T-helper 17 cell (primary cell): Measurements from ENCODE around the gene CBR1. TPM values are rescaled to one million over a fixed set of nuclear protein-coding genes. Genes with fewer than 3 reads are reported as not detected.

Experiments
- ATAC-seq: fragments of 150-1000 bp; cut with Tn5 transposase; 2 replicates; pipeline ENCODE4 v1.10.0; 2021; ENCODE audit warnings: mild to moderate bottlenecking, moderate library complexity
- DNase-seq, 3 donors: peaks; one replicate each; pipeline versions ENCODE4 v3.0.0 to v3.0.0-alpha.2; 2020 to 2021
- H3K9me3 ChIP-seq: one replicate; pipeline ENCODE4 v1.7.0; 2013; ENCODE audit warnings: low read length, mild to moderate bottlenecking; ENCODE audit not compliant: control insufficient read depth, poor library complexity, severe bottlenecking
- H3K27ac Mint-ChIP-seq: one replicate; pipeline ENCODE4 v1.8.0; 2022; ENCODE audit warnings: mild to moderate bottlenecking, moderate library complexity, mixed read lengths
- H3K27me3 Mint-ChIP-seq: one replicate; pipeline ENCODE4 v1.8.0; 2022; ENCODE audit warnings: mixed read lengths
- H3K36me3 Mint-ChIP-seq: one replicate; pipeline ENCODE4 v1.8.0; 2022; ENCODE audit warnings: low read depth, mixed read lengths
- H3K4me1 Mint-ChIP-seq: one replicate; pipeline ENCODE4 v1.8.0; 2022; ENCODE audit warnings: mild to moderate bottlenecking, mixed read lengths
- H3K4me3 Mint-ChIP-seq: one replicate; pipeline ENCODE4 v1.8.0; 2022; ENCODE audit warnings: mild to moderate bottlenecking, moderate library complexity, mixed read lengths
- total RNA-seq, 4 donors: library from RNA in 2 of 4; stranded (reverse) in 2 of 4; gene quantifications; one replicate each; pipeline ENCODE4 v1.2.3 and lab custom pipeline; 2022 to 2026

The CBR1 gene
- total RNA-seq, 2 donors from 2014 or later: 4.2 to 6.3 TPM

- Mint-ChIP-seq H3K36me3 (peaks cover 18% of the 10 kb centered on the region), H3K4me1 (peaks cover 2% of the 10 kb centered on the region), H3K27me3 (no peaks in the 10 kb centered on the region), H3K27ac (no peak overlapping the region), H3K4me3 (no peak overlapping the region)
- no peaks in the 10 kb centered on the region for H3K9me3 ChIP-seq
- DNase-seq (no peak), ATAC-seq (no peak)
These were observed 34.4 kb upstream of the CBR1 start for GRCh38 chr21:36035381-36035791.

DNA sequence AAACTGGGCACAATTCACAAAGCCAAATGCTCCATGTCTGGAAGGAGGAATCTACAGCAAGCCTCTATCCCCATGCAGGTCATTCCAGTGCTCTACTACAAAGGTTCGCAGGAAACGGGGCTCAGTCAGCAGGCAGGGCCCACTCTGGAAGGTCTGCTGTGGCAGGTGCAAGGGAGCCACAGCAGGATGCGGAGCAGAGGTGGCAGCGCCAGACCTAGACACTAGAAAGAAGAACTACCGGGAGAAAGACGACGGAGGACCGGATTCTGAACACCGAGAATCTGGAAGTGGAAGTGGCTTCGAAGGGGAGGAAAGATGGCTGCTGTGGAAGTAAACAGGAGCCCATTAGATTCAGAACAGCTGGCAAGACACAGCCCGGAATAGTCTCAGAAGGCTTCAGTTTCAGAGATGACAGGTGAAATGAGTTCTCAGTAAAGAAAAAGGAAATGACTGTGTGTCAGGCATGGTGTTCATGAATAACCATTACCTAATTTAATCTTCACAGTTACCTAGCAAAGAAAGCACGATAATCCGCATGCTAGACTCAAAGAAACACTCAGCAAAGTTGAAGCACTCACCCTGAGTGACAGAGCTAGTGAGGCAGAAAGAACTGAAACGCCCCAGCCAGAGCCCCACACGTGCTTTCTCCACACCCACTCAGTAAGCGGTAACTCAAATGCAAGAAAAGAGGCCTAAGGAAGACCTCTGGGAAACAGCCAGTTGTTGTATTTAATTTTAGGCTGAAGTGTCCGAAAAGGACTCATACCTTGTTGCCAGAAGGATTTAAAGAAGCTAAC, 30.9 kb upstream of the CBR1 start:
- Mint-ChIP-seq H3K36me3 (peaks cover 18% of the 10 kb centered on the region), H3K27ac (no peak overlapping the region)
- no peak for ATAC-seq

DNA sequence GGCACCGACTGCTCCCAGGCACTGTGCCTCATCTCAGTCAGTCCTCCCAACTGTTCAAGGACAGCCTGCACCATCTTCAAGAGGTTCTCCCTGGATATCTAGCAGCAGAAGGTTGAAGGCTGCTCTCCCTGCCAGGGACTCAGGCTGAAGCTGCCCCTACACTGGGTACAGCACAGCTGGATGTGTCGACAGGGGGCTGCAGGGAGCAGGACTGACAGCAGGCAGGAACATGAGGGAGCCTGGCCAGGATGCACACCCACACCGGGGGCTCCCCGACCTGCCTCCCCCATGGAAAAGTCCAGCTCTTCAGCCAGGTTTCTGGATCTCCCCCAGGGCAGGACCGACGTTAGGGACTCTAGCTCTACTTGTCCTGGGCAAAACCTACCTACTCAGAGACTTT, 30.0 kb upstream of the CBR1 start:
- Mint-ChIP-seq H3K36me3 (peaks cover 20% of the 10 kb centered on the region), H3K4me1 (peaks cover 2% of the 10 kb centered on the region), H3K27me3 (no peaks in the 10 kb centered on the region), H3K27ac (no peak overlapping the region), H3K4me3 (no peak overlapping the region)
- H3K9me3 ChIP-seq: no peaks in the 10 kb centered on the region
- DNase-seq (no peak), ATAC-seq (no peak)

More for the DNA sequence above, 30.9 kb upstream of the CBR1 start:
- no peaks in the 10 kb centered on the region for H3K9me3 ChIP-seq
- Mint-ChIP-seq H3K4me1 (peaks cover 2% of the 10 kb centered on the region), H3K27me3 (no peaks in the 10 kb centered on the region), H3K4me3 (no peak overlapping the region)
- DNase-seq: no peak

GRCh38 chr21:36040389-36040788, 29.4 kb upstream of the CBR1 start:
- Mint-ChIP-seq H3K36me3 (peaks cover 20% of the 10 kb centered on the region), H3K4me1 (peaks cover 2% of the 10 kb centered on the region), H3K4me3 (no peak overlapping the region), H3K27me3 (no peaks in the 10 kb centered on the region), H3K27ac (no peak overlapping the region)
- ATAC-seq: no peak
- no peaks in the 10 kb centered on the region for H3K9me3 ChIP-seq
- DNase-seq: no peak

DNA sequence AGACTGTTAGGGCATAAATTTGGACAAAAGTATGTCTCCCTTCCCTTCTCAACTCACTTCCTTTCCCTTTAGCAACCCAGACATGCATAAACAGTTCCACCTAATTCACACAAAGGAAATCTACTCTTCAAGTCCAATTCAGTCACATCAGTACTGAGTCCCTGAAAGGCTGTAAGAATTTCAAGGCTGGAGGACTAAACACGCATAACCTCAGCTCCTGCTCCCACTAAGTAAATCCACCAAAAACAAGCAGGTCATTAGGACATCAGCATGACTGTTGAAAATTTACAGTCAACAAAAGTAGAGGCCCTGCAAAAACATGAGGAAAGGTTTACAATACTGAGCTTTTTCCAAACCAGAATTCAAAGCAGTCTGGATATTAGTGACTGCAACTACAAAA, 27.9 kb upstream of the CBR1 start:
- no peaks in the 10 kb centered on the region for H3K9me3 ChIP-seq
- H3K4me1 Mint-ChIP-seq: no peaks in the 10 kb centered on the region
- DNase-seq (no peak), ATAC-seq (no peak)
- H3K4me3 Mint-ChIP-seq: no peak overlapping the region
- H3K27me3 Mint-ChIP-seq: no peaks in the 10 kb centered on the region
- no peak overlapping the region for H3K27ac Mint-ChIP-seq
- peaks cover 18% of the 10 kb centered on the region for H3K36me3 Mint-ChIP-seq

DNA sequence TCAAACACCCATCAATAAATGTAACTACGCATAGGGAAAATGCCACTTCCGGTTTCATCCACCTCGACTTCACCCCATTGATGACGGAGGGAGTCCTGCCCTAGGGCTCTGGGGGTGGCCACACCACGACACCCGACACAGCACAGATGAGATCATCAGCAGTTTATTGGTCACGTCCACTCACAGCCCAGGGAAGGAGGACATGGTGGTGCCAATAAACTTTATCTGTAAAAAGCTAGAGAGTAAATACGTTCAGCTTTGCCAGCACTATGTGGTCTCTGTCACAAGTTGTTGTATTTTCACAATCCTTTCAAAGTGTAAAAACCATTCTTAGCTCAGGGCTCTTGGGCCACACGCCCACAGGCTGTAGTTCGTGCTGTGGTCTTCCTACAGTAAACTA, 25.8 kb upstream of the CBR1 start:
- Mint-ChIP-seq H3K27ac (no peak overlapping the region), H3K4me1 (no peaks in the 10 kb centered on the region), H3K27me3 (no peaks in the 10 kb centered on the region), H3K36me3 (peaks cover 9% of the 10 kb centered on the region), H3K4me3 (no peak overlapping the region)
- H3K9me3 ChIP-seq: no peaks in the 10 kb centered on the region
- ATAC-seq: no peak
- no peak for DNase-seq

- Mint-ChIP-seq H3K36me3 (peaks cover 10% of the 10 kb centered on the region), H3K27ac (no peak overlapping the region), H3K4me1 (peaks cover 3% of the 10 kb centered on the region), H3K4me3 (no peak overlapping the region), H3K27me3 (no peaks in the 10 kb centered on the region)
- DNase-seq (no peak), ATAC-seq (no peak)
- no peaks in the 10 kb centered on the region for H3K9me3 ChIP-seq
These were observed 23.8 kb upstream of the CBR1 start for GRCh38 chr21:36045993-36046392.

DNA sequence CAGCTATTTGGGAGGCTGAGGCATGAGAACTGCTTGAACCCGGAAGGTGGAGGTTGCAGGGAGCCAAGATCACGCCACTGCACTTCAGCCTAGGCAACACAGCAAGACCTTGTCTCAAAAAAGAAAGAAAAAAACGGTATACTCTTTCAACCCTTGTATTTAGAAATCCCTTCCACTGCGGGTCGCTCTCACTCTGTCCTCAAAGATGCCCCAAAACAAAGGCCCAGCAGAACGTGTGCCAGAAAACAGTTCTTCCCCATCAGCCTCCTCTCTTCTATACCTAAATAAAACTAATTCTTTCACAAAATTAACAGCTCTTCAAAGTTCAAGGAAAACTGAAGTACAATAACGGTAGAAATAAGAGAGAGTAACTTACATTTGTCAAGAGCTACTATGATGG, 22.7 kb upstream of the CBR1 start:
- ATAC-seq: no peak
- H3K9me3 ChIP-seq: no peaks in the 10 kb centered on the region
- no peak overlapping the region for H3K4me3 Mint-ChIP-seq
- peaks cover 10% of the 10 kb centered on the region for H3K36me3 Mint-ChIP-seq
- DNase-seq: no peak
- H3K27me3 Mint-ChIP-seq: no peaks in the 10 kb centered on the region
- H3K4me1 Mint-ChIP-seq: peaks cover 3% of the 10 kb centered on the region
- H3K27ac Mint-ChIP-seq: no peak overlapping the region

- Mint-ChIP-seq H3K36me3 (peaks cover 10% of the 10 kb centered on the region), H3K4me3 (no peak overlapping the region), H3K27me3 (no peaks in the 10 kb centered on the region), H3K4me1 (peaks cover 3% of the 10 kb centered on the region), H3K27ac (no peak overlapping the region)
- no peak for DNase-seq
- no peak for ATAC-seq
- no peaks in the 10 kb centered on the region for H3K9me3 ChIP-seq
These were observed 21.5 kb upstream of the CBR1 start for GRCh38 chr21:36048357-36048756.

GRCh38 chr21:36052860-36053714, 16.7 kb upstream of the CBR1 start:
- Mint-ChIP-seq H3K36me3 (peaks cover 8% of the 10 kb centered on the region), H3K27ac (no peak overlapping the region), H3K4me3 (no peak overlapping the region), H3K4me1 (peaks cover 9% of the 10 kb centered on the region), H3K27me3 (no peaks in the 10 kb centered on the region)
- no peak for DNase-seq
- no peaks in the 10 kb centered on the region for H3K9me3 ChIP-seq
- ATAC-seq: no peak

DNA sequence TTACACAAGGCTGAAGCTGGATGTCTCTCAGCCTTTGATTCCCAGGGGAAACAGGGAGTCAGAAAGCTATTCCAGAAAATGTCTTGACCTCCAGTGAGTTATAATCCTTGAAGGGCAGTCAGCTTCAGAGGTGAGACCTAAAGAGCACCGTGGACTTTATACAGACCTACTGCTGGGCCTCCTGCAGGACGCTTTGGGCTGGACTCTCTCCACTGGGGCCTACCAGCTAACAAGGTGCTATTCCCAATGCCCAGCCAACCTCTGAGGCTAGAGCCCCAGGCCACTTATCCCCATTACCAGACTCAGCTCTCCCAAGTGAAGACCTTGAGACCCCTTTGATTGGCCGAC, 16.1 kb upstream of the CBR1 start:
- DNase-seq: no peak
- Mint-ChIP-seq H3K27me3 (no peaks in the 10 kb centered on the region), H3K36me3 (peaks cover 8% of the 10 kb centered on the region), H3K4me3 (no peak overlapping the region), H3K27ac (peak overlapping the region; percentile 32), H3K4me1 (peaks cover 11% of the 10 kb centered on the region)
- no peaks in the 10 kb centered on the region for H3K9me3 ChIP-seq
- ATAC-seq: no peak

DNA sequence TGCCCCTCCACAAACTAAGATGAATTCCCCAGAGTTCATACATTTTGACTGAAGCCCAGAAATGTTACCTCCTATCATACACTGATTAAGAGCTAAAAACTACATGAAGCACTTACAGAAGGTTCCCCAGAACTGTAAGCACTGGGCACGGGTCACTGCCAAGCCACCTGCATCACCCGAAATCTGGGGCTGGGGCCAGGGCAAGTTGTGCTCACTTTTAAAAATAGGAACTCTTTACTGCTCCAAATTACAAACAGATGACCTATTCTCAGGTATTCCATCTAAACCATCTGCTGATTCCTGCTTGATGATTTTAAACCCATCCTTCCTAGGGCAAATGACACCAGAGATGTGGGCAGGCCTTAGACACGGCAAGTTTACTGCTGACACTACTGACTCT, 14.3 kb upstream of the CBR1 start:
- peaks cover 12% of the 10 kb centered on the region for H3K4me1 Mint-ChIP-seq
- no peaks in the 10 kb centered on the region for H3K27me3 Mint-ChIP-seq
- no peaks in the 10 kb centered on the region for H3K9me3 ChIP-seq
- no peak for ATAC-seq
- DNase-seq: no peak
- H3K4me3 Mint-ChIP-seq: no peak overlapping the region
- no peak overlapping the region for H3K27ac Mint-ChIP-seq
- H3K36me3 Mint-ChIP-seq: peaks cover 7% of the 10 kb centered on the region

- Mint-ChIP-seq H3K4me1 (peaks cover 12% of the 10 kb centered on the region), H3K4me3 (peak overlapping the region; percentile 93), H3K36me3 (peaks cover 5% of the 10 kb centered on the region), H3K27me3 (peaks cover 10% of the 10 kb centered on the region), H3K27ac (peak overlapping the region; percentile 98)
- H3K9me3 ChIP-seq: no peaks in the 10 kb centered on the region
- ATAC-seq: no peak
- DNase-seq: peak in 1 of 3 donors; percentile 15
These were observed 10.0 kb upstream of the CBR1 start for GRCh38 chr21:36059823-36060158.
